ENCODE measurements around the gene YPEL1. TPM values are rescaled to one million over a fixed set of nuclear protein-coding genes. Genes with fewer than 3 reads are reported as not detected.

The YPEL1 gene
- total and polyA plus RNA-seq, 4 donors: 0.83 to 4.8 (median 2.2) TPM

DNA sequence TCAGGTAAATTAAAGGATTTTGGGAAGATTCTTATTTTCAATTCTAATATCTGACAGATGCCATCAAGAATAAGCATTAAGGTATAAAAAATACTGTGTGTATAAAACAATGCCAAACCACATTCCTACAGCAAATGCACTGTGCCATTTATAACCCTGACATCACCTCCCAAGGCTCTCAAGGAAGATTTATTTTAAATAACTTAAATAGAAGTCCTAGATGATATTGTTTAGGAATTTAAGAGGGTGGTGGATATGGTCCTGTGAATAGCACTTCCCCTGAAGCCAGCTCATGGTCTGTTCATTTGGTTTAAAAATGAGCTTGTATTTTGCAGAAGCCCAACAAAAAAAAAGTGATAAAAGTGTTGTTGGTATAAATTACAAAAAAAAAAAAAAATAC lies 37.7 kb downstream of the YPEL1 start:
- Histone ChIP-seq H3K4me1 (ENCODE audit: control insufficient read depth in 4 of 4, insufficient read depth in 4 of 4, low read length in 3 of 4) (peaks cover 0 to 8% (median 2%) of the 10 kb centered on the region in 4 donors), H3K27me3 (ENCODE audit: control insufficient read depth in 4 of 4, insufficient read depth in 4 of 4, low read length in 3 of 4) (no peaks in the 10 kb centered on the region), H3K27ac (ENCODE audit: low read depth in 1 of 2, low read length in 2 of 2) (no peak overlapping the region), H3K9me3 (ENCODE audit: control insufficient read depth in 4 of 4, low read length in 3 of 4) (no peaks in the 10 kb centered on the region), H3K4me3 (ENCODE audit: low read depth in 1 of 3, low read length in 3 of 3) (no peak overlapping the region), H3K36me3 (ENCODE audit: control insufficient read depth in 4 of 4, insufficient read depth in 3 of 4, low read depth in 1 of 4, low read length in 3 of 4) (peaks cover 13 to 44% (median 25%) of the 10 kb centered on the region in 4 donors), H3K9ac (ENCODE audit: low read depth in 1 of 2, low read length in 2 of 2) (no peak overlapping the region)
- no peak for TF ChIP-seq FOXA2 (IDR thresholded peaks at IDR 0.05)
- TF ChIP-seq, protein P1, sequence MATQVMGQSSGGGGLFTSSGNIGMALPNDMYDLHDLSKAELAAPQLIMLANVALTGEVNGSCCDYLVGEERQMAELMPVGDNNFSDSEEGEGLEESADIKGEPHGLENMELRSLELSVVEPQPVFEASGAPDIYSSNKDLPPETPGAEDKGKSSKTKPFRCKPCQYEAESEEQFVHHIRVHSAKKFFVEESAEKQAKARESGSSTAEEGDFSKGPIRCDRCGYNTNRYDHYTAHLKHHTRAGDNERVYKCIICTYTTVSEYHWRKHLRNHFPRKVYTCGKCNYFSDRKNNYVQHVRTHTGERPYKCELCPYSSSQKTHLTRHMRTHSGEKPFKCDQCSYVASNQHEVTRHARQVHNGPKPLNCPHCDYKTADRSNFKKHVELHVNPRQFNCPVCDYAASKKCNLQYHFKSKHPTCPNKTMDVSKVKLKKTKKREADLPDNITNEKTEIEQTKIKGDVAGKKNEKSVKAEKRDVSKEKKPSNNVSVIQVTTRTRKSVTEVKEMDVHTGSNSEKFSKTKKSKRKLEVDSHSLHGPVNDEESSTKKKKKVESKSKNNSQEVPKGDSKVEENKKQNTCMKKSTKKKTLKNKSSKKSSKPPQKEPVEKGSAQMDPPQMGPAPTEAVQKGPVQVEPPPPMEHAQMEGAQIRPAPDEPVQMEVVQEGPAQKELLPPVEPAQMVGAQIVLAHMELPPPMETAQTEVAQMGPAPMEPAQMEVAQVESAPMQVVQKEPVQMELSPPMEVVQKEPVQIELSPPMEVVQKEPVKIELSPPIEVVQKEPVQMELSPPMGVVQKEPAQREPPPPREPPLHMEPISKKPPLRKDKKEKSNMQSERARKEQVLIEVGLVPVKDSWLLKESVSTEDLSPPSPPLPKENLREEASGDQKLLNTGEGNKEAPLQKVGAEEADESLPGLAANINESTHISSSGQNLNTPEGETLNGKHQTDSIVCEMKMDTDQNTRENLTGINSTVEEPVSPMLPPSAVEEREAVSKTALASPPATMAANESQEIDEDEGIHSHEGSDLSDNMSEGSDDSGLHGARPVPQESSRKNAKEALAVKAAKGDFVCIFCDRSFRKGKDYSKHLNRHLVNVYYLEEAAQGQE (IDR thresholded peaks at IDR 0.05): no peak
- no peak for TF ChIP-seq RXRA (IDR thresholded peaks at IDR 0.05)
- no peak for TF ChIP-seq SP1 (IDR thresholded peaks at IDR 0.05)
- TF ChIP-seq RAD21 (IDR thresholded peaks at IDR 0.05): no peak
- TF ChIP-seq, protein P2, sequence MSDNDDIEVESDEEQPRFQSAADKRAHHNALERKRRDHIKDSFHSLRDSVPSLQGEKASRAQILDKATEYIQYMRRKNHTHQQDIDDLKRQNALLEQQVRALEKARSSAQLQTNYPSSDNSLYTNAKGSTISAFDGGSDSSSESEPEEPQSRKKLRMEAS (IDR thresholded peaks at IDR 0.05): no peak
- no peak for TF ChIP-seq TAF1 (conservative IDR thresholded peaks at IDR 0.05)
- TF ChIP-seq, protein P3, sequence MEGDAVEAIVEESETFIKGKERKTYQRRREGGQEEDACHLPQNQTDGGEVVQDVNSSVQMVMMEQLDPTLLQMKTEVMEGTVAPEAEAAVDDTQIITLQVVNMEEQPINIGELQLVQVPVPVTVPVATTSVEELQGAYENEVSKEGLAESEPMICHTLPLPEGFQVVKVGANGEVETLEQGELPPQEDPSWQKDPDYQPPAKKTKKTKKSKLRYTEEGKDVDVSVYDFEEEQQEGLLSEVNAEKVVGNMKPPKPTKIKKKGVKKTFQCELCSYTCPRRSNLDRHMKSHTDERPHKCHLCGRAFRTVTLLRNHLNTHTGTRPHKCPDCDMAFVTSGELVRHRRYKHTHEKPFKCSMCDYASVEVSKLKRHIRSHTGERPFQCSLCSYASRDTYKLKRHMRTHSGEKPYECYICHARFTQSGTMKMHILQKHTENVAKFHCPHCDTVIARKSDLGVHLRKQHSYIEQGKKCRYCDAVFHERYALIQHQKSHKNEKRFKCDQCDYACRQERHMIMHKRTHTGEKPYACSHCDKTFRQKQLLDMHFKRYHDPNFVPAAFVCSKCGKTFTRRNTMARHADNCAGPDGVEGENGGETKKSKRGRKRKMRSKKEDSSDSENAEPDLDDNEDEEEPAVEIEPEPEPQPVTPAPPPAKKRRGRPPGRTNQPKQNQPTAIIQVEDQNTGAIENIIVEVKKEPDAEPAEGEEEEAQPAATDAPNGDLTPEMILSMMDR (IDR thresholded peaks at IDR 0.05; ENCODE audit: low read depth, low read length, missing input control): no peak
- TF ChIP-seq, protein P4, sequence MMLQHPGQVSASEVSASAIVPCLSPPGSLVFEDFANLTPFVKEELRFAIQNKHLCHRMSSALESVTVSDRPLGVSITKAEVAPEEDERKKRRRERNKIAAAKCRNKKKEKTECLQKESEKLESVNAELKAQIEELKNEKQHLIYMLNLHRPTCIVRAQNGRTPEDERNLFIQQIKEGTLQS (IDR thresholded peaks at IDR 0.05): no peak
- no peak for TF ChIP-seq JUND (IDR thresholded peaks at IDR 0.05)
- TF ChIP-seq, protein P5, sequence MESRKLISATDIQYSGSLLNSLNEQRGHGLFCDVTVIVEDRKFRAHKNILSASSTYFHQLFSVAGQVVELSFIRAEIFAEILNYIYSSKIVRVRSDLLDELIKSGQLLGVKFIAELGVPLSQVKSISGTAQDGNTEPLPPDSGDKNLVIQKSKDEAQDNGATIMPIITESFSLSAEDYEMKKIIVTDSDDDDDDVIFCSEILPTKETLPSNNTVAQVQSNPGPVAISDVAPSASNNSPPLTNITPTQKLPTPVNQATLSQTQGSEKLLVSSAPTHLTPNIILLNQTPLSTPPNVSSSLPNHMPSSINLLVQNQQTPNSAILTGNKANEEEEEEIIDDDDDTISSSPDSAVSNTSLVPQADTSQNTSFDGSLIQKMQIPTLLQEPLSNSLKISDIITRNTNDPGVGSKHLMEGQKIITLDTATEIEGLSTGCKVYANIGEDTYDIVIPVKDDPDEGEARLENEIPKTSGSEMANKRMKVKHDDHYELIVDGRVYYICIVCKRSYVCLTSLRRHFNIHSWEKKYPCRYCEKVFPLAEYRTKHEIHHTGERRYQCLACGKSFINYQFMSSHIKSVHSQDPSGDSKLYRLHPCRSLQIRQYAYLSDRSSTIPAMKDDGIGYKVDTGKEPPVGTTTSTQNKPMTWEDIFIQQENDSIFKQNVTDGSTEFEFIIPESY (IDR thresholded peaks at IDR 0.05): no peak
- TF ChIP-seq HNF4A (conservative IDR thresholded peaks at IDR 0.05): no peak
- no peak for TF ChIP-seq YY1 (IDR thresholded peaks at IDR 0.05)
- no peak for DNase-seq (ENCODE audit: low spot score)

DNA sequence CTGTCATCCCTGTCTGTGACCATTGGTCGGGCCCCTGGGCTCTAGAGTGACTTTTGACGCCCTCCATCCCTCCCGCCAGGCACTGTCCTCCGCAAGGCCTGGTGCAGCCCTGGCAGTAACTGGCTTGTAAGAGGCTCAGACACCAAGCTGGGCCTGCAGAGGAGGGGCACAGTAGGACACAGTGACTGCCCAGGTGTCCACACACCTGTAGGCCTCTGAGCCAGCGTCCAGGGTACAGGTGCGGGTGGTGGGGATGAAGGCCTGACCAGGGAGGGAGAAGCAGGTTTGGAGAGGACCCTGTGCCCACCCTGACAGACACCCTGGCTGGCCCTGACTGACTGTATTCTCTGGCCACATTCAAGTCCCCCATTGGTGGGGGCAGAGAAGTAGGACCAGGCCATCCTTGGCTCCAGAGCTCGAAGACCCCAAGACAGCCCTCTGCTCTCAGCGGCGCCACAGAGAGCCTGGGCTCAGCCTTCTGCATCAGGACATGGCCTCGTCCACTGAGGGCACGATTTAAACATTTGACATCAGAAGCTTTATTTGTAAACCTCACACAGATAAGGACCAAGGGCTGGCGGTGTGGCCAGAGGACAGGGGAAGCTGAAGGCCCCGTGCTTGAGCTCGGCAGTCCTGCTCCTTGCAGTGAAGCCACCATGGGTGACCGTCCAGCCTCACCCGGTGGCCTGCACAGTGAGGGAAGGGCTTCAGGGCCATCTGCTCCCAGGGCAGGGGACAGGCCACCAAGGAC lies 38.4 kb downstream of the YPEL1 start:
- Histone ChIP-seq H3K4me1 (ENCODE audit: control insufficient read depth in 4 of 4, insufficient read depth in 4 of 4, low read length in 3 of 4) (peaks cover 0 to 8% (median 2%) of the 10 kb centered on the region in 4 donors), H3K9ac (ENCODE audit: low read depth in 1 of 2, low read length in 2 of 2) (no peak overlapping the region), H3K27ac (ENCODE audit: low read depth in 1 of 2, low read length in 2 of 2) (no peak overlapping the region), H3K36me3 (ENCODE audit: control insufficient read depth in 4 of 4, insufficient read depth in 3 of 4, low read depth in 1 of 4, low read length in 3 of 4) (peaks cover 13 to 44% (median 25%) of the 10 kb centered on the region in 4 donors), H3K4me3 (ENCODE audit: low read depth in 1 of 3, low read length in 3 of 3) (no peak overlapping the region), H3K27me3 (ENCODE audit: control insufficient read depth in 4 of 4, insufficient read depth in 4 of 4, low read length in 3 of 4) (no peaks in the 10 kb centered on the region), H3K9me3 (ENCODE audit: control insufficient read depth in 4 of 4, low read length in 3 of 4) (no peaks in the 10 kb centered on the region)
- TF ChIP-seq HNF4A (conservative IDR thresholded peaks at IDR 0.05): no peak
- TF ChIP-seq, protein P1 (IDR thresholded peaks at IDR 0.05): no peak
- TF ChIP-seq, protein P5 (IDR thresholded peaks at IDR 0.05): no peak
- no peak for TF ChIP-seq FOXA1 (IDR thresholded peaks at IDR 0.05)
- TF ChIP-seq HNF4G (IDR thresholded peaks at IDR 0.05): no peak
- TF ChIP-seq, protein P4 (IDR thresholded peaks at IDR 0.05): no peak
- TF ChIP-seq, protein P2 (IDR thresholded peaks at IDR 0.05): no peak
- TF ChIP-seq TAF1 (conservative IDR thresholded peaks at IDR 0.05): no peak
- no peak for TF ChIP-seq RXRA (IDR thresholded peaks at IDR 0.05)
- TF ChIP-seq JUND (IDR thresholded peaks at IDR 0.05): no peak
- no peak for DNase-seq (ENCODE audit: low spot score)
- WGBS: 92% methylated on average over 16 of the region's 16 CpGs

All from liver (tissue), 9 donors.